HG02840 (cell line): ENCODE data around the gene SFI1.
"Not testable (repeated sequence)": the region's sequence is repeated elsewhere in the genome, so short reads cannot be mapped to it uniquely, and the experiment has no call there.

ENCODE experiments used
- ATAC-seq: cut with Tn5 transposase; IDR thresholded peaks from one replicate; pipeline ENCODE4 v1.9.1; 2021; ENCODE audit warnings: mild to moderate bottlenecking, moderate library complexity, moderate number of reproducible peaks; ENCODE audit not compliant: unreplicated experiment, low FRiP score

SFI1 gene

GRCh38 chr22:31660860-31661341, 164.6 kb downstream of the SFI1 start:
- not testable (repeated sequence) for ATAC-seq

DNA sequence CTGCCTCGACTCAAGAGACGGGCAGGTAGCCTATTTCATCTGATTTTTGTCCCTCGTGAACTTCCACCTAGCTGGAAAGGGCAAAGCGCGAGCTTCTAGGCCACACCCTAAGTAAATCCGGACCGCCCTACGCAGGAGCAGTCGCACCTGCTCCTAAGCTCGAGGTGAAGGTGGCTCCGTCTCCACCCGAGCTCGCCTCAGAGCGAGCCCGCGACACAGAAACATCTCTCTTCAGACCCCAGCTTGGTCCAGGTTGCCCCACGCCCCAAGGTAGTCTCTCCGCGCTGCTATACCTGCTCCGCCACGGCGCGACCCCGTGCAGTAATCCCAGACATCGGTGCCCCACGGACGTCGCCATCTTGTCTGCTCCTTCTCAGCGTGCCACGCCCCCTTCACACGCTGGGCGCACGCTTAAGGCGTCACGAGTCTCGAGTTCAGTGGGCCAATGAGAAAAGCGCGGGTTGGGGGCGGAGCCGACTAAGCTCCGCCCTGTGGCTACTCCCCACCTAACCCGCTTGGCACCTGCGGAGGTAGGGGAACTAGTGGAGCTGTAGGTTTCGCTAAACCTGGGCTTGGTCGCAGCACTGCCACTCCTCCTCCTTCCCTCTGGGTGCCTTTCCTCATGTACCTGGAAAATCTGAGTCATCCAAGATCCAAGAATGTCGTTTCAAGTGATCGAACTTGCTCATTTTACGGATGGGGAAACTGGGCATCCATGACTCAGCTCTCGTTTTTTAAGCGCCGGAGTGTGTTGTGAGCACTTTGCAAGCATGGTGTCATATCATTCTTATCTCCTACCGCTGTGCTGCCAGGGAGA, 165.7 kb downstream of the SFI1 start, which contains the start of gene PISD:
TSS of gene PISD (minus strand) at position 365 of the 817 bp plus-strand sequence. CDS start at position 358, 7 bp downstream.
- peak; percentile 92 for ATAC-seq

- no peak for ATAC-seq
These were observed 166.3 kb downstream of the SFI1 start for GRCh38 chr22:31662668-31663037.
